RKO (cell line): ENCODE results near the gene SBNO2.

Experiments used
- DNase-seq: peaks from one replicate; pipeline ENCODE4 v3.0.0-alpha.2; 2016; ENCODE audit warnings: low spot score

Gene SBNO2

DNA sequence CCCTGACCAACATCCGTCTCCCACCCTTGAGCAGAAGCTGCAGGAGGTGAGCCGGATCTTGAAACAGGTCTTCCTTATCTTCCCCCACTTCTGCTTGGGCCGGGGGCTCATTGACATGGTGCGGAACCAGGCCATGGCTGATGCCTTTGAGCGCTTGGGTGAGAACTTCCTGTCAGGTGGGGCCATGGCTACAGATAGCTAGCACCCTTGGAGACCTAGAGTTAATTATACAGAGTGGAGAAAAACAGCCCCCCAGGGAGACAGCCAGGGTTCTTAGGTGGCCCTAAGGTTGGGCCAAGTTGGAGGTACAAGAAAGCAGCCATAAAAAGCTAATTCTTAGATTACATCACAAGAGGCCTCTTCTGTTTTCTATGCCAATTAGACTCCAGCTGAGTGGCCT, 116.0 kb downstream of the SBNO2 start:
- DNase-seq = no peak
